HG02610 (cell line): ENCODE data around the gene S1PR2.
A peak's percentile ranks its signal among the peaks of the same experiment; 100 is the strongest.
"Not testable (repeated sequence)": the region's sequence is repeated elsewhere in the genome, so short reads cannot be mapped to it uniquely, and the experiment has no call there.

Source experiments
- ATAC-seq: cut with Tn5 transposase; IDR thresholded peaks from one replicate; pipeline ENCODE4 v1.9.1; 2021; ENCODE audit warnings: mild to moderate bottlenecking, moderate library complexity; ENCODE audit not compliant: unreplicated experiment

S1PR2 gene

DNA sequence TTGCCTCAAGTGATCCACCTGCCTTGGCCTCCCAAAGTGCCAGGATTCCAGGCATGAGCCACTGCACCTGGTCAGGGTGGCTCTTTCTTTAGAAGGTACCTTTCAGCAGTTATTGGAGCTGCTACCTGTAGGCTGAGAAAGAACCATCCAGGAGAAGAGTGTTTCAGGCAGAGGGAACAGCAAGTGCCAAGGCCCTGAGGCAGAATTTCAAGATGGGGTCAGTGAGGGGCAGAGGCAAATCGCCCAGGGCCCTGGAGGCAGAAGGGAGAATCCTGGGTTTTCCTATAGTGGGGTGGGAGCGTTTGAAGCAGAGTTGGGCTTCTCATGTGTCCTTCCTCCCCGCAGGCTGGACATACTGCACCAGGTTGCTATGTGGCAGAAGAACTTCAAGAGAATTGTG, 23.1 kb upstream of the S1PR2 start:
- ATAC-seq: no peak

DNA sequence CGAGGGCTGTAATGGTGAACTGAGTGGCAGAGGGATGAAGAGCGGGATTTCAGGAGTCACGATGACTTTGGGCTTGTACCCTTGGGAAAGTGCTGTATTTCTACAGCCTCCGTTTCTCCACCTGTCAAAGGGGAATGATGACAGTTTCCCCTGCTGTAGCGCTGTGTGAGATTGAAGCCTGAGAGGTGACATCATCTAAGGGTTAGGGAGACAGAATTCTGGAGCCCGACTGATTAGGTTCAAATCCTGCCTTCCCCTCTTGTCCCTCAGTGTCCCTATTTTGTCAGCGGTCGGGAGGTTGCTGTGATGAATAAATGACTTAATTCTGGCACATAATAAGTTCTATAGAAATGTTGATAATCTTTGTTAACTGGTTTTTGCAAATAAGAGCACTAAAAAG, 21.6 kb upstream of the S1PR2 start:
- ATAC-seq: no peak

DNA sequence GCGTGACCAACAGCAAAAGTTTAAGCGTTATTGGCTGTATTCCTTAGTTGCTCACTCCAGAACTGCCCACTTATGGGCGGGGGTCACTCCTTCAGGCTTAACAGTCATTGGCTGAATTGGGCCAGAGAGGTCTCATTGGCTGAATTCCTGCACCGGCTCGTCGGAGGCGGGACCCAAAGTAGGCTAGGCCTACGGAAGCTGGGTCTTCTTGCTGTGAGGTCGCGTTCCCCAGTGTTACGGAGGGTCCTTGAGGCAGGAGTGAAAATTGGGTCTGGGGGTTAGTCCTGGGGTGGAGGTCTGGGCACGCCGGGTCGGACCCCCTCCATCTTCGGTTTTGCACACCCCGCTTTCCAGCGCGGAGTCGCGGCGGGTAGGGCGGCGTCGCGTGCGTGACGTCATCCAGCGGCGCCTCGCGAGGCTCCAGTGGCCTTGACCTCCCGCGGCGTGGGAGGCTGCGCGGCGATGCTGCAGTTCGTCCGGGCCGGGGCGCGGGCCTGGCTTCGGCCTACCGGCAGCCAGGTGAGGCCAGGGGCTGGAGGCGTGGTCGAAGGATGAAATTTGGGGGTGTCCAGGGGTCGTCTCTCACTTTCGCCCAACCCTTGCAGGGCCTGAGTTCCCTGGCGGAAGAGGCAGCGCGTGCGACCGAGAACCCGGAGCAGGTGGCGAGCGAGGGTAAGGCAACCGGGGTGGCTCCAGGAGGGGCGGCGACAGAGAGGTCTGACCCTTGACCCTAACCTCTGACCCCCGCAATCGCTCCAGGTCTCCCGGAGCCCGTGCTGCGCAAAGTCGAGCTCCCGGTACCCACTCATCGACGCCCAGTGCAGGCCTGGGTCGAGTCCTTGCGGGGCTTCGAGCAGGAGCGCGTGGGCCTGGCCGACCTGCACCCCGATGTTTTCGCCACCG, 20.9 kb upstream of the S1PR2 start, which contains the start of gene MRPL4:
Gene MRPL4 (plus strand): TSS at position 423 of the 903 bp plus-strand sequence. CDS start 40 bp downstream, at position 463.
- peak; percentile 88 for ATAC-seq

DNA sequence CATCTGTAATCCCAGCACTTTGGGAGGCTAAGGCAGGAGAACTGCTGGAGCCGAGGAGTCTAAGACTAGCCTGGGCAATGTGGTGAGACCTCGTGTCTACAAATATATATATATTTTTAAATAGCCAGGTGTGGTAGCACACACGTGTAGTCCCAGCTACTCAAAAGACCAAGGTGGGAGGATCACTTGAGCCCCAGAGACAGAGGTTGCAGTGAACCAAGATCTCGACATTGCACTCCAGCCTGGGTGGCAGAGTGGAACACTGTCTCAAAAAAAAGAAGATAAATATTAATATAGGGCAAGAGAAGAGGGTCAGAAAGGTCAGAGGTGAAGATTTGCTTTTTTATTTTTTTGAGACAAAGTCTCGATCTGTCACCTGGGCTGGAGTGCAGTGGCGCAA, 15.4 kb upstream of the S1PR2 start:
- no peak for ATAC-seq

DNA sequence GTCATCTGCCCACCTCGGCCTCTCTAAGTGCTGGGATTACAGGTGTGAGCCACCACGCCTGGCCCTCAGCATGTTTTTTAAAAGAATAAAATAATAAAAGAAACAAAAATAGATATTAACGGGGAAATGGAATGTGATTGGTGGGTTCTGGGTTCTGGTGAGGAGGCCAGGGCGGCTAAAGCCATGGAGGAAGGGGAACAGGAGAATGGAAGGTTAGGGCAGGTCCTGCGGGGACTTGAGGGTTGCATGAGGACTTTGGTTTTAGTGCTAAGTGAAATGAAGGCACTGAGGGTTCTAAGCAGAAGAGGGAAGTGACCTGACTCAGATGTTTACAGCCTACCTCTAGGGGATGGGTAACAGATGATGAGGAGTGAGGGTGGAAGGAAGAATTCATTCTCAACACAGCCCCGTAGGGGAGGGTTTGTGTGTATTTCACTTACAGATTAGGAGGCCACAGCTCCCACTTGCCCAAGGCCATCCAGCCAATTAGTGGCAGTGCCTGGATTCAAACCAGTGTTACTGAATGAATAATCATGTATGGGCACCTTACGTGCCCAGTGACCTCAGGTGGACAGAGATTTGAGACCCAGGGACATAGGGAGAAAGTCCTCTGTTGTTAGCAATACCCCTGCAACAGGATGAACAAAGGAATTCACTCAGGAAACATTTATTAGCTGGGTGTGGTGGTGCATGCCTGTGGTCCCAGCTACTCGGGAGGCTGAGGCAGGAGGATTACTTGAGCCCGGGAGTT, 14.2 kb upstream of the S1PR2 start:
- ATAC-seq: no peak

DNA sequence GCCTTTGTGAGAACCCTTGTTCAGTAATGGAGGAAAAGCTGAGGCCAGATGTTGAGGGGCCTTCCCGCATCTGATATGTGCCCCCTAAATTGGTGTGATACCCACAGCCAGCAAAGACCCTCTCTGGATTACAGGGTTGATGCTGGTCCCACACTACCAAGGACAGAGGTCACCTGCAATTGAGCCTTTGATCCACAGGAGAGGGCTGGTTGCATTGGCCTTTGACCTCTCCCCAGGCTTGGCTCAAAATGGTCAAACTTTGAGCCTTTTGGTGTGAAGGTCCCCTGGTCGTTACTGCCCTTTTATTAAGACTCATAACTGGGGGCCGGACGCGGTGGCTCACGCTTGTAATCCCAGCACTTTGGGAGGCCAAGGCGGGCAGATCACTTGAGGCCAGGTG, 12.5 kb upstream of the S1PR2 start:
- ATAC-seq: no peak

DNA sequence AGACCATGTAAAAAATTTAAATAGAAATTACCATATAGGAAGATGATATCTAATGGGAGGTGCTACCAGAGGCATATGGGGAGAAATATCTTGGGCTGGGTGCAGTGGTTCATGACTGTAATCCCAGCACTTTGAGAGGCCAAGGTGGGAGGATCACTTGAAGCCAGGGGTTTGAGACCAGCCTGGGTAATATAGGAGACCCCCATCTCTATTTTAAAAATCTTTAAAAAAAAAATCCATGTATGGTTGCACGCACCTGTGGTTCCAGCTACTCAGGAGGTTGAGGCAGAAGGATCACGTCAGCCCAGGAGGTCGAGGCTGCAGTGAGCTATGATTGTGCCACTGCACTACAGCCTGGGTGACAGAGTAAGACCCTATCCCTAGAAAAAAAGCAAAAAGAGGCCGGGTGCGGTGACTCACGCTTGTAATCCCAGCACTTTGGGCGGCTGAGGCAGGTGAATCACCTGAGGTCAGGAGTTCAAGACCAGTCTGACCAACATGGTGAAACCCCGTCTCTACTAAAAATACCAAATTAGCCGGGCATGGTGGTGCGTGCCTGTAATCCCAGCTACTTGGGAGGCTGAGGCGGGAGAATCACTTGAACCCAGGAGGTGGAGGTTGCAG, 10.8 kb upstream of the S1PR2 start:
- not testable (repeated sequence) for ATAC-seq

DNA sequence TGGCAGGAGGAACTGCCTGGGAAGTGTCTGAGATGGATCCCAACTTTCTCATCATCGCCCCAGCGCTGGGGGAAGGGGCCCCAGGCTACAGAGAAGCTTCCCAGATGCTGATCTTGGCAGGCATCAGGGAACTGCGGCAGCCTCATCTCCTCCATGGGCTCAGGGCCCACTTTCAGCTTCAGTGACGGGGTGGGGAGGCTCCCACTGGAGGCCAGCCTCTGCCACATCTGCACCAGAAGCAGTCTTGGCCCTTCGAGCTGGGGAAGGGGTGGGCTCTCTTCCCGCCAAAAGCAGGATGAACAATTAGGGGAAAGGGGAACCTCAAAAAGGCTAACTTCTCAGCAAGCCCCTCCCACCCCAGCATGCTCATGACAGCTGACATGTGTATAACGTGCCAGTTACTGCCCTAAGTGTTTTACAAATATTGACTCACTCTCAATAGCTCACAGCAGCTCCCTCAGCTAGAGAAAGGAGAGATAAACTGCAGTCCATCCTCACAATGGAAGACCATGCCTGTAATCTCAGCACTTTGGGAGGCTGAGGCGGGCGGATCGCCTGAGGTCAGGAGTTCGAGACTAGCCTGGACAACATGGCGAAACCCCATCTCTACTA, 7.1 kb upstream of the S1PR2 start:
- ATAC-seq: no peak

DNA sequence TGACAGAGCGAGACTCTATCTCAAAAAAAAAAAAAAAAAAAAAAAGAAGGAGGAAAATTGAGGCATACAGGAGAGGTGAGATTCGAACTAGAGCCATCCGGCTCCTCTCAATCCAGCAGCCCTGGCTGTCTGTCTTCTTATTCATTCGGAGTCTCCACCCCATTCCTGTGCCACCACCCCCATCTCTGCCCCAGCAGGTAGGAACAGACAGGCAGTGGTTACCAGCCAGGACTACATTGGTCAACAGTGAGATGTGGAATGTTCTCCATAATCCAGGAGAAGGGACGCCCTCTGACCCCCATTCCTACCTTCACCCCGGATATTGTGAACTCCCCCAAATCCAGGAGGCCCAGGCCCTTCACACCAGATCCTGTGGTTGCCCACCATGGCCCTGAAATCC, 6.6 kb upstream of the S1PR2 start:
- ATAC-seq: no peak

DNA sequence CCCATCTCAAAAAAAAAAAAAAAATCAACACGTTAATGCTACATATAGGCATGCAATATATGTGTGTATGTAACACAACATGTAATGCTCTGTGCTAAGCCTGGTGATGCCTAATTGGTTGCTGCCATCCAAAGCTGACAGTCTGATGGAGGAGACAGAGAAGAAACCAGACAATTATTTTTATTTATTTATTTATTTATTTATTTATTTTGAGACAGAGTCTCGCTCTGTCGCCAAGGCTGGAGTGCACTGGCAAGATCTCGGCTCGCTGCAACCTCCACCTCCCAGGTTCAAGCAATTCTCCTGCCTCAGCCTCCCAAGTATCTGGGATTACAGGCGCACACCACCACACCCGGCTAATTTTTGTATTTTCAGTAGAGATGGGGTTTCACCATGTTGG, 4.3 kb upstream of the S1PR2 start:
- not testable (repeated sequence) for ATAC-seq

DNA sequence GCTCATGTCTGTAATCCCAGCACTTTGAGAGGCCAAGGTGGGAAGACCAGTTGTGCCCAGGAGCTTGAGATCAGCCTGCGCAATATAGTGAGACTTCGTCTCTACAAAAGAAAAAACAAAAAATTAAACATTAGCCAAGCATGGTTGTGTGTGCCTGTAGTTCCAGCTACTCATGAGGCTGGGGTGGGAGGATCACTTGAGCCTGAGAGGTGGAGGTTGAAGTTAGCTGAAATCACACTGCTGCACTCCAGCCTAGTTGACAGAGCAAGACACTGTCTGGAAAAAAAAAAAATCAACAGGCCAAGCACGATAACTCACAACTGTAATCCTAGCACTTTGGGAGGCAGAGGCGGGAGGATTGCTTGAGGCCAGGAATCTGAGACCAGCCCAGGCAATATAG, 3.9 kb upstream of the S1PR2 start:
- no peak for ATAC-seq

DNA sequence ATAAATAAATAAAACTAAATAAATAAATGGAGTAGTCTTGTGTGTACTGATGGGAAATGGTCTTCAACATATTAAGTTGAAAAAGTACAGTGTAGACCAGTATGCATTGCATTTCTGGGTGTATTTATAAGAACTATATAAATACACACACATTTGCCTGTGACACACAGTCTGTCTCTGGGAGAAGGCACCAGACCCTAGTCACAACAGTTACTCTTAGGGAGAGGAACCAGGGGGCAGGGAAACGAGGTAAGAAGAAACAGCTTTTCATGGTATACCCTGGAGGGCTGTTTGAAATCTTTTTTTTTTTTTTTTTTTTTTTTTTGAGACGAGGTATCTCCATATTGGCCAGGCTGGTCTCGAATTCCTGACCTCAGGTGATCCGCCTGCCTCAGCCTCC, 2.8 kb upstream of the S1PR2 start:
- no peak for ATAC-seq

DNA sequence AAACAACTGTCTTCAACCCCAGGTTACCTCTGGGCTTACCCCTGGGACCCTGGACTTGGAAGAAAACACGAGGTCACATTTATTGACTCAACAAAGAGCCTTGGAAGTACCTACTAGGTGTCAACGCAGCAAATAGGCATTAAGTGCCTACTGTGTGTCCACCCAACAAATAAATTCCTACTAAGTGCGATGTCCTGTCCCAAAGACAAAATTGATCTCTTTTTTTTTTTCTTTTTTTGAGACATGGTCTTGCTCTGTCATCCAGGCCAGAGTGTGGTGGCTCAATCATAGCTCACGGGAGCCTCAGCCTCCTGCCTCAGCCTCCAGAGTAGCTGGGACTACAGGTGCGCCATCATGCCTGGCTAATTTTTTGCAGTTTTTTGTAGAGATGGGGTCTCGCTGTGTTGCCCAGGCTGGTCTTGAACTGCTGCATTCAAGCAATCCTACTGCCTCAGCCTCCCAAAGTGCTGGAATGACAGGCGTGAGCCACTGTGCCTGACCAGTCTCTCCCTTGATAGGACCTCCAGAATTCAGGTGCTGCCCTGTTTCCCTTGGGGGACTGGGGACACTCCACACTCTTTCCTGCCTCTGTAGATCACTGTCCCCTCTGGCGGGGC, 589 bp upstream of the S1PR2 start:
- no peak for ATAC-seq

DNA sequence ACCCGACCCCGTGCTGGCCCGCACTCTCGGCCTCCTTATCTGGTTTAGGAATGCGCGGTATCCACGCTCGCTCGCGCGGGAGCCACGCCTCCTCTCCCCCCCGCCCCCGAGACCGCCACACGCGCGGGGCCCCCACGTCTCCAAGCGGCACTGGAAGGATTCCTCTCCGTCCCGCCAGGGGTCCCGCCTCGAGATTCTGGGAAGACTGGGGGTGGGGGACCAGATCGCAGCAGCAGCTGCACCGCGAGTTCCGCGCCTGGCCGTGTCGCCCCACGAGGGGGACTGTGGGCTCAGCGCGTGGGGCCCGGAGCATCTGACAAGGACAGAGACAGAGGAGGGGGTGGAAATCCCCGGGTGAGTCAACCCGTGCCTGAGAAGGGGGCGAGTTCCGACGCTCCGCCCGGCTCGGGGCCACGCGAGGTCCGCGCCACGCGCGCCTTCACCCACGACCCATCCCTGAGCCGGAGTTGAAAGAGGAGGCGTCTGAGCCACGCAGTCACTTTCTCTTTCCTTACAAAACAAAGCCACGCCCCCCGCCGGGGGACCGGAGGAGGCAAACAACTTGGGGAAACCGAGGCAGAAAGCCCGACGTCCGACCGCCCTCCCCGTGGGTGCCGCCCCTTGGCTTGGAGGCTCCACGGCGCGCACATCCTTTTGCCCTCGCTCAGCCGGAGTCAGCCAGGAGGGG, 814 bp downstream of the S1PR2 start:
- ATAC-seq: no peak

DNA sequence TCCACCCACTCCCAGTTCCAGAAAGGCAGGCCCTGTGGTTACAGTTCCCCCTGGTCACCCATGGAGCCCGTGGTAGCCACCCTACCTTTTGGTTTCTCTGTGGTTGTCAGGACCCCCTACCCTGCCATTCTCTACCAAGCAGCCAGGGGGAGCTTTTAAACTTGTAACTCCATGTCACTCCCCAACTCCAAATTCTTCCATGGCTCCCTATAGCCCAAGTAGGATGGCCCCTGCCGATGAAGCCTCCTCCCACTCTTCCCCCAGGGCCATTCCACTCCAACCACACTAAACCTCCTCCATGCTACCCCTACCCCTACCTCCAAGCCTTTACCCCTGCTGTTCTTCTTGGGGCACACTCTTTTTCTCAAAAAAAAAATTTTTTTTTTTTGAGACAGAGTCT, 2.2 kb downstream of the S1PR2 start:
- ATAC-seq: no peak

DNA sequence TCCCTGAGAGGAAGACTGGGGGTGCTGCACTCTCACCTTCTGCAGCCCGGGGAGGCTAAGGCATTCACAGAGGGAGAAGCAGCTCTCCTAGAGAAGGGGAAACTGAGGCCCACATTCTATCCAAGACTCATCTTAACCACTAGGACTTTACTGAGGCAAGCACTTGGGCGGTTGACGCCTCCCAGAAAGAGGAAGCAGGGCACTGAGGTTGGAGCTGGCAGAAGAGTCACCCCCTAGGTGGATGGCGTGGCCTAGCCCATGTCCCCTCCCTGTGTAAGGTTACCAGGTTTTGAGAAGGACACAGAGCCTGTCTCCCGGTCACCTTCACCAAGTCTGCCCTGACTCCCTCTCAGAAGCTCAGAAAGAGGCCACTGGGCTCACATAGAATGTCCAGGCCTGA, 2.7 kb downstream of the S1PR2 start:
- no peak for ATAC-seq

DNA sequence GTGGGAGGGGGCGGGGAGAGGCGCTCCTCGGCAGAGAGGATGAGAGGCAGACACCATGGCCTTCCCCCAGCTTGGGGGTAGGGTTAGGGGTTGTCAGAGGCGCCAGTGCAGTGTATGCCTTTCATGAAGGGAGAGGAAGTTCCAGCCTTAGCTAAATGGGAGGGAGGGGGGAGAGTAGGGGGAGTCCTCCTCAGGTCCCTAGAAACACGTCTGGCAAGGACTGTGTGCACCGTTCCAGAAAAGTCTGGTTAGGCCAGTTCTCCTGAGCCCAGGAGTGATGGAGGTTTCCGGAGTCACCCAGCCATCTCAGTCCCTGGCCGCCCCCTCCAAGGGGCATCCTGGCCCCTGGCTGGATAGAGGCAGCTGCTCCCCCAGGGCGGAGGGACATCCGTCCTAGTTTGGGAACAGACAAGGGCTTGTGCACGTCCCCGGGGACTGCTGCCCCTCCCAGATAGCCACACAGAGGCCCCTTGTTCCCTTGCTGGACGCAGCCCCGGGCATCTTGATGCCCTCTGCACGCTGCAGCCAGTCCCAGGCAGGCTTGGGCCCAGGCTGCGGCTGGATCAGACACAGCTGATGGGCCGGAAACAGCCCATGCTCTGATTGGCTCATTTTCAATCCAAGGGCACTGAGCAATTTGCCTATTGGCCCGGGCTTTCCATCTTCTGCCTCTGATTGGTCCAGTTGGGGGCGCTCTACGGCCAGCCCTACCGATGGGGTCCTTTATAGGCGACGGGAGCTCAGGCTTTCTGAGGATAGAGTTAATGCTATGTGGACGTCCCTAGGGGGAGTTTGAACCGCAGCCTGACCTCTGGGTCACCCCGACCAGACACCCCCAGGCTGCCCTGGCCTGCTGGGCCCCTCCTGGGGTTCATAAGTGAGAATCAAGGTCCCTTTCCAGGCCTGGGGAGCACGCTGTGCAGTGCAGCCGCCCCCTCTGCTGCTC, 3.8 kb downstream of the S1PR2 start:
- ATAC-seq: no peak

DNA sequence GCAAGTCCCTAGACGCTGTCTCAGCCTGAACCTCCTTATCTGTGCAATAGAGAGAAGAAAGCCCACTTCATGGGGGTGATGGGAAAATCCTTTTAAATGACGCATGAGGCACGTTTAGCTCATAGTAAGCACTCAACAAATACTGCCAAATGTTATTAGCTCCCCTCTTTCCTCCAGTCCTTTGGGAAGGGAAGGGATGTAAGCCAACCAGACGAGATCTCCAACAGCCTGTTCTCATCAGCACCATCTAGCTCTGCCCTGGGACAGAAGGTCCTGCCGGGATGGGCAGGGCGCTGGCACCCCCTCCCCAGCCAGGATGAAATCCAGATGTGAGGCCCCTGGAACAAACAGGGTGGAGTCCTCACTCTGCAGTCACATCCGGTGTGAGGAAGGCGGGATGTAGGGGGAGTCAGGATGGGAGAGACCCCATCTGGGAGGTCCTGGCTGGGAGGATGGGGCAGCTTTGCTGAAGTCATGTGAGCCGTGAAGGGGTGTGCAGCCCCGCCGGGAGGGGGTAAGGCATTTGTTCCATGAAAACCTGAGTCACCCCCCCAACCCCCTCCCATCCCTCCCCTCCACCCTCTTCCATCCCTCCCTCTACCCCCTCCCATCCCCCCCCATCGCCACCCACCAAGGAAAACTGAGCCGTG, 4.6 kb downstream of the S1PR2 start:
- no peak for ATAC-seq

DNA sequence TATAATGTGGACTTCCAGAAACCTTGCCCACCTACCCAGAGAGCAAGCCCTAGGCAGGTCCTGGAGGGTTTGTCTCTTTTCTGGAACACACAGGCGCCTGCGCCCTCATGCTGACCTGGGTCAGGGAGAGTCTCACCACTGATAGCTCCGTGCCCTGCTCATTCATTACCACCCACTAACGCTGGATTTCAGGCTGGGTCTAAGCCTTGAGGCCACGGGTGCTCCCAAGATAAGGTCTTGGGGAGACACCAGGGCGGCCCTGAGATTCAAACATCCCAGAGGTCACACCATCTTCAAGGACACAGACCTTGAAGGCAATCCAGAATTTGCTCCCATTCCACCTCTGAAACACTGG, 5.1 kb downstream of the S1PR2 start:
- ATAC-seq: no peak
